HG02885 (cell line): ENCODE measurements around the gene MTERF4.

Experiments
- ATAC-seq: cut with Tn5 transposase; IDR thresholded peaks from one replicate; pipeline ENCODE4 v1.9.1; 2021; ENCODE audit warnings: mild to moderate bottlenecking; ENCODE audit not compliant: unreplicated experiment, poor library complexity

Gene MTERF4, protein sequence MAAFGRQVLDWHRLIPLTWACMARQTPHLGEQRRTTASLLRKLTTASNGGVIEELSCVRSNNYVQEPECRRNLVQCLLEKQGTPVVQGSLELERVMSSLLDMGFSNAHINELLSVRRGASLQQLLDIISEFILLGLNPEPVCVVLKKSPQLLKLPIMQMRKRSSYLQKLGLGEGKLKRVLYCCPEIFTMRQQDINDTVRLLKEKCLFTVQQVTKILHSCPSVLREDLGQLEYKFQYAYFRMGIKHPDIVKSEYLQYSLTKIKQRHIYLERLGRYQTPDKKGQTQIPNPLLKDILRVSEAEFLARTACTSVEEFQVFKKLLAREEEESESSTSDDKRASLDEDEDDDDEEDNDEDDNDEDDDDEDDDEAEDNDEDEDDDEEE

DNA sequence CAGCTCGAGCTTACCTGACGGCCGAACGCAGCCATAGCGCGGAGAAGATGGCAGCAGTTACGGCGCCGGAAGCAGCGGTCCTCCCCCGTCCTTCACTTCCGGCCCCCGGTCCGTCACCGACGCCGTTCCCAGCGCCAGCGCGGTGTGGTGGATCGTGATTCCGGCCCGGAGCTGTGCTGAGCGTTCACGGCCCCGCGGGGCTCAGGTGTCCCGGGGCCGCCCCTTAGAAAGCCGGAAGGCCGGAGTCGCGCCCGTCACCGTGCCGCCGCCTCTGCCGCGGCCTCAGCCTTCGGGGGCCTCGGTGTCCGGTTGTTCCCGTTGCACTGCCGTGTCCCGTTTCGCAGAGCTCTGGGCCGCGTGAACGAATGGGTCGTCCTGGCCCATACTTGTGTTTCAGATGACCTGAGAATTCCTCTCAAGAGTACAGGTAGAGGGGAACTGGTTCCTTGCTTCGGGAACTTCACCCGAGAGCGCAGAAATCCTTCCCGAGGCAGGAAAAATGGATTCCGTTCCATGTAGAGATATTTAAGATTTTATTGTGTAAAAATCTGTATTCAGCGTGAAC lies at the start of gene MTERF4:
MTERF4 (minus strand) TSS at position 49 of the 565 bp plus-strand sequence; CDS start at position 35, 14 bp downstream.
- peak; percentile 90 for ATAC-seq

DNA sequence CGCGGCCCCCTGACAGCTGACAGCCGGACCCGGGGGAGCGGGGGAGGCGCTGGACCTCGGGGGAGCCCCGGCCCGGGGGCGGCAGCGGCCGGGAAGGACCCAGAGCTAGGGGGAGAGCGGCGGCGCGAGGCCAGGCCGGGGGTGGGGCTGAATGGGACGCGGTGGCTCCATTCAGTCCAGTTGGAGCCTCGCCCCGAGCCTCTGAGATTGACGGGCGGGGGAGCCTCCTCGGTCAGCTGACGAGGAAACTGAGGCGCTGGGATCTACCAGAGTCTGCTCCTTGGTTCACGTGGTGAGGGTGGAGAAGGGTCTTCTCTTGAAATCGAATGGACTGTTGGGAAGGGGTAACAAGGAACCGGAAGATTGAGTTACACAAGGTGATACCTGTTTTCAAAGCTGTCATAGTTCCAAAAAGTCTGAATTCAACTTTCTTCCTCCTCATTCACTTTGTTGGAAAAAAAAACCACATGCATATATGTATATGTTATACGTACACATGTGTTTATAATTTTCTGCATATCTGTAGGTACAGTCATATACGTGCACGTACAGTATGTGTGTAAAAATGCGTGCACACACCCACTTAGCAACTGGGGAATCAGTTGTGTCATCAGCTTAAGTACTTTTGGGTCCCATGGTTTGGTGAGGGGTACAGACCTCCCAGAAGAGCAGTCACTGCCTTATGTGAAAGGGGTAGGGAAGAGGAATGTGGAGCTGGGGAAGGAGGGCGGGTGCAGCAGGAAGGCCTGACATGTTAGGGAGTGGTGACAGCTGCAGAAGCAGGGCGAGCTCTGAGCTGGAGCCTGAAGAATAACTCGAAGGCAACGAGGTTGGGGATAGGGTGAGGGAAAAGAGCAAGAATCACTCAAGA lies 48.8 kb upstream of the MTERF4 start:
- ATAC-seq: no peak

DNA sequence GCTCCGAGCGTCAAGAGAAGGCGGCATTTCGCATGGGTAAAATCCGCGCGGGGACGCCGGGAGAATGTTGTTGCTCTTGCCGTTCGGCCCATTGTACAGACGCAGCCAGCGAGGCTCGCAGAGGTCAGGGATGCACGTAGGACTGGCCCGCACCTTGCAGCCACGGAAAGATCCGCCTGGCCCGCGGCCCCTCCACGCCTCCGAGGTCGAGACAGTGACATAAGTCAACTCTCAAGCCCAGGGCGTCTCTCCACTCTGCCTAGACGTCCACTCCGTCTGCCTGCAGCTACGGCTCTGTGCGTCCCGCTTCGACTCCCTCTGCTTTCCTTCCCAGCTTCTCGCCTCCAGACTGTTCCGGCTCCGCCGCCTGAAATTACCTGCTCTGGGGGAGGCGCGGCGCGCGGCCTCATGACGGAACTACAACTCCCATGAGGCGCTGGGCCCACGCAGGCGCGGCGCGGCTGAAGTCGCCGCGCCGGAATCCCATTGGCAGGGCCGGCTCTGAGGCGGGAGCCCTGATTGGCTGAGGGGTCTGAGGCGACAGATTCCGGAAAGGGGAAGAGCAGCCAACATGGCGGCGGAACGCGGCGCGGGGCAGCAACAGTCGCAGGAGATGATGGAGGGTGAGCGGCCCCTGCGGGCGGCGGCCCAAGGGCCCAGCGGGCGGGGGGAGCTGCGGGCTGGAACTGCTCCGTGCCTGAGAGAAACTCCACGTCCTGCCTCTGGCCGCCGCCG lies 48.0 kb upstream of the MTERF4 start, which contains the start of gene PPP1R7:
PPP1R7 (plus strand) TSS at position 543 of the 735 bp plus-strand sequence; CDS start at position 572, 29 bp downstream.
- ATAC-seq: peak; percentile 79

DNA sequence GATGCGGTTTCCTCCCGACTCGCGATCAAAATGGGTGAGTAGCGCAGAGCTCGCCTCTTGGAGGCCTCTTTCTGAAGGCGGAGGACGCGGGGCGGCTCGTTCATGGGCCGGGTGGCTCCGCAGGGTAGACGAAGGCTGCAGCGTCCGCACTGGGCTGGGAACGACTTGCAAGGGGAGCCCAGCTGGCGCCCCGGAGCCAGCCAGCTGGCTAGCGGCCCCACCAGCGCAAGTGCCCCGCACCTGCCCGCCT lies 47.5 kb upstream of the MTERF4 start:
- ATAC-seq: peak; percentile 9

DNA sequence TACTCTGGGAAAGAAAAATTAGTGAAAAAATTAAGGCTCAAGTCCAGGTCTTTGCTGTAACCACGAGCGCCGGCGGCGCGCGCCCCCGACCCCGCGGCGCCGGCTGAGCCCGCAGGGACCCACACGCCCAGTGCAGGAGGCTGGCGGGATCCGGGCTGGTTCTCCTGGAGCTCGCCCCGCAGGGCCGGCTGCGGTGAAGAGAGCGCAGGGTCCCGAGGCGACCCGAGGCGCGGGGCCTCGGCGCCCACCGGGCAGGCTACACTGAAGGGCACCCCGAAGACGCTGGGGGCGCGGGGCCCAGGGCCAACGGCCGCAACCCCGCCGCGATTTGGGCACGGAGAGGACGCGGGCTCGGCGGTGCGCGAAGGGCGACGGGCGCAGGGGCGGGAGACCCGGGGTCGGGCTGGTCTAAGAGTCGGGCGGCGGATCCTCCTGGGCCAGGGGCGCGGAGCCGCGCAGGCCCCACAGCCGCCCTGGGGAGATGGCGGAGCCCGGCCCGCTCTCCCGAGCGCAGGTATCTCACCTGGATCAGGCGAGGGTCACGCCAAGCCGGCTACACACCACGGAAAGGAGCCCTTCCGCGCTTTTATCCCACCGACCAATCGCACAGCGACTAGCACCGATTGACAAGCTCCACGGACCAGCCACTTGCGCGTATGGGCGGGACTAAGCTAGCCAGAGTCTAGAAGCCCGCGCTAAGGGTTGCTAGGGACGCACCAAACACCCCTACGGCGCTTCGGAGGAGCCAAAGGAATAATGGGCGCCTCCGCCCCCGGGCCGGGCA lies 47.0 kb upstream of the MTERF4 start, which contains the start of gene PASK:
PASK (minus strand) TSS at position 582 of the 784 bp plus-strand sequence. CDS start 6,440 bp downstream, outside the sequence.
- ATAC-seq: peak; percentile 74

DNA sequence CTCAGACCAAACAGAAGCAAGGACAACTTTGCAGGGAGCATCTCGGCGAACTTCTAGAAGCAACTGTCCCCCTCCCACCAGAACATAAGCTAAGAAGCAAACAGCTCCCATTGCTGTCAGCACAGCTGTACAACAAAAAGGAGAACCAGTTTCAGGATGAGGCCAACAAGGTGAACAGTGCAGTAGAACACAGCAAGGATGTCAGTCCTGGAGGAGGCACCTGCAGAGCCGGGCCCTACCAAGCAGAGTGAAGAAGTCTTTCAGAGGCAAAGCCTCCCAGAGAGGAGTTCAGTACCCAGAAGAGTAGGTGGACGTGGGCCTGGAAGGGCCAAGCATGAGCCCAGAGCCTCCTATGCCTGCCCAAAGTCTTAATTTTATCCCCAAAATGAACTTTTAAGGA lies 46.2 kb upstream of the MTERF4 start:
- no peak for ATAC-seq

DNA sequence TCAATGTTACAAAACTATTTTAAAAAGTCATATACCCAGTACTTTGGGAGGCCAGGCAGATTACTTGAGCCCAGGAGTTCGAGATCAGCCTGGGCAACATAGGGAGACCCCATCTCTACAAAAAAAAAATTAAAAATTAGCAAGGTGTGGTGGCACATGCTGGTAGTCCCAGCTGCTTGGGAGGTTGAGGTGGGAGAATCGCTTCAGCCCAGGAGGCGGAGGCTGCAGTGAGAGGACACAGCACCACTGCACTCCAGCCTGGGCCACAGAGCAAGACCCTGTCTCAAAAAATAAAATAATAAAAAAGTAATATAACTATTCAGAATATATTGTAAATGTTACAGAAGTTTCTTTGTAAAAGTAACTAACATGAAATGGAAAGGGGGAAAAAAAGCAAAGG lies 45.2 kb upstream of the MTERF4 start:
- ATAC-seq: no peak

DNA sequence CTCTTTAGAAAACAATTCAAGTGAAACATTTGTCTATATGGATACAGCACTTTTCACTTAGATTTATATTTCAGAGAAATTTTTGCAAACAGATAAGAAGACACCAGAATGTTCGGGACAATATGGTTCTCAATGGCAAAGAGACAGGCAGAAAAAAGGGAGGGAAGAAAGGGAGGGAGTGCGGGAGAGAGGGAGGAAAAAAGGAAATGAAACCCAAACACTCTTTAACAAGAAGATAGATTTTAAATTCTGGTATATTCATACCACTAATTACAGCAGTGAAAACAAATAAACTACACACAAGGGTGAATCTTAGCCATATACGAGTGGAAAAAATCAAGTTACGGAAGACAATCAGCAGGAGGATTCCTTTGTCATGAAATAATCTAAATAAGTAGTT lies 44.2 kb upstream of the MTERF4 start:
- ATAC-seq: no peak

DNA sequence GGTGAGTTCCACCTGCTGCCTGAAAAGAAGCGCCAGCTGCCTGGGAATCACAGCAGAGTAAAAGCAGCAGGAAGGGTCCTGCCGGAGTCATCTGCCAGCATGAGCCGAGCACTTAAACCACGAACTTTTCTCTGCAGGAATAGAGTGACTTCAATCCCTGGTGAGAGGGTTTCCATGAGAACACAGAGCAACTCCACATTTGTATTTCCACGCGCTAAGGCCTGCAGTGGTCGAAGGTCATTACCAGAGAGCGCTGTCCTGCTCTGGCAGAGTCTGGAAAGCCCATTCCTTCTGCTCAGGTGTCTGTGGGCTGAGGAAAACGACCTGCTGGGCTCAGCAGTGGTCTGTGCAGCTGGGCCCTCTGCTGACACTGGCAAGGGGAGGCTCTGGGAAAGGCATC lies 40.5 kb upstream of the MTERF4 start:
- no peak for ATAC-seq

DNA sequence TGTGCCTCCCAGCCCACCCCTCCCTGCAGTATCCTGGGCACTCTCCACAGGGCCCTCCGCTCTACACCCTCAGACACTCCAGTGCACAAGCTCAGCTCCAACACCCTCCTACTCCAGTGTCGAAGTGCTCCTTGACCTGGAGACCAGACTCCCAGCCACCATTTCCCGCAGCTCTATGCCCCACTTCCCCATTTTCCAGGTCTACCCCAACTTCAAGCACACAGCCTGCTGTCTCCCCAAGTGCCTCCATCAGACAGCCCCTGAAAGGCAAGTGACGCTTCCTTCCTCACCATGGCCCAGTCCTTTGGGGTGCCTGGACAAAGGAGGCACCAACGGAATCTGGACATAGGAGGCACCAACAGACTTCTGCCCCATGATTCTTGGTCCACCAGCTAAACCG lies 40.0 kb upstream of the MTERF4 start:
- no peak for ATAC-seq

DNA sequence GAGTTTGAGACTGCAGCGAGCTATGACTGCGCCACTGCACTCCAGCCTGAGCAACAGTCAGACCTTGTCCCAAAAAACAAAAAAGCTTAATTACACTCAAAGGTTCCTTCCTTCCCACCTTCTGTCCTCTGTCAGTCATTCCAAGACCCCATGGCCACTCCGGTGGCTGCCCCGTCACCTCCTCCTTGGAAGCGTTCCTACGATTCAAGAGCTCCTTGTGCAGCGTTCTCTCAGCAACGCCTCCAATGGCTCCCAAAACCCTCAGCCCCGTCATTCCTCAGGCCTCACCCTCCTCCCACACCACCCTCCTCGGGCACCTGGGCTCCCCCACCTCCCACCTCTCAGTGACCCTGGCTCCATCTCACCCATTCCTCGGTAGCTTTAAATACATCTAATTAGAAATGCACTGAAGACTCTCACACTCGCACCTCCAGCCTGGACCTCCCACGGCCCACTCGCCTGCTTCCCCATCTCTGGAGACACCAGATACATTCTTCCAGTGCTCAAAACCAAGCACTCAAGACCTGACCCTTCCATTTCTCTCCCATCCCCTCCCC lies 39.2 kb upstream of the MTERF4 start:
- ATAC-seq: no peak

DNA sequence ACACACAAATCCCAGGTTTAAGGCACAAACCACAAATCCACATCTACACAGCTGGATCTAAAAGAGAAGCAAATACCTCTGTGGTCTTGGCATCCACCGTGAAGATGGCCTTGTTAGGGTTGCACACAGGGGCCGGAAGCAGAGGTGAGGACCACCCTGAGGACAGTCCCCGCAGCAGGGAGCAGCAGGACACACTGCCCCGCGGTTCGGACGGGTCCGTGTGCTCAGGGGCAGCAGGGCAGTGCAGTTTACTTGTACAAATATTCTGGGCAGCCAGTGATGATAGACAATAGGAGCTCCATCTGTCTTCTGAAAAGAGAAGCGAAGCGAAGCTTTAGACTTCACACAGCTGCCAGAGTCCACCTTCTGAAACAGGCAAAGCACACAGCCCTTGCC lies 38.4 kb upstream of the MTERF4 start:
- ATAC-seq: no peak

DNA sequence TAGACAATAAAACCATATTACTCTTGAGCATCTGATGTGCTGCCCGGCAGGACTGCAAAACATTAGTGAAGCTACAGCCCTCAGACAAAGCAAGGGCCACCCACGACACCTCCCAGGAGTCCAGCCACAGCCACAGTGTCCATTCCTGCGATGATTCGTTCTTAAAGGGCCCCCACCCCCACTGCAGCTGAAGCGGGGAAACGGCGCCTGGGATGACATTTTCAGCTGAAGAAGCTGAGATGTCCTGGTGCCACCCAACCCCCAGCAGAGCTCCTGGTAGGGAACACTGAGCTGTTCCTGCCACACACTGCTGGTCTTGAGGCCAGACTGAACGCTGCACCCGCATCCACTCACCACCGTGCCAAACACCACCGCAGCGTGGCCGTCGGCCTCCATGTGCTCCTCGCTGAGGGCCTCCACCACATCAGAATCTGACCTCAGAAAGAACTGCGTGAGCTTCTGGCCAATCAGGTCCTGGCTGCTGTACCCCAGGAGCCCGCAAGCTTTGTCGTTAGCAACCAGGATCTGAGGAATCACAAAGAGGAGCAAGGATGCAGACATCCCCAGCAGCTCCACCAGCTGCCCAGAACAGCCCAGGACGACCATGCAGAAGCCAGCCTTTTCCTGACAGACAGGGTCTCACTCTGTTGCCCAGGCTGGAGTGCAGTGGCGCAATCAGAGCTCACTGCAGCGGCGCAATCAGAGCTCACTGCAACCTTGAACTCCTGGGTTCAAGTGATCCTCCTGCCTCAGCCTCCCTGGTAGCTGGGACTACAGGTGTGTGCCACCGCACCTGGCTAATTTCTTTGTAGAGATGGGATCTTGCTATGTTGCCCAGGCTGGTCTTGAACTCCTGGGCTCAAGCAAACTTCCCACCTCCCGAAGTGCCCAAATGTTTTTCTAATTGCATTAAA lies 37.7 kb upstream of the MTERF4 start:
- no peak for ATAC-seq

DNA sequence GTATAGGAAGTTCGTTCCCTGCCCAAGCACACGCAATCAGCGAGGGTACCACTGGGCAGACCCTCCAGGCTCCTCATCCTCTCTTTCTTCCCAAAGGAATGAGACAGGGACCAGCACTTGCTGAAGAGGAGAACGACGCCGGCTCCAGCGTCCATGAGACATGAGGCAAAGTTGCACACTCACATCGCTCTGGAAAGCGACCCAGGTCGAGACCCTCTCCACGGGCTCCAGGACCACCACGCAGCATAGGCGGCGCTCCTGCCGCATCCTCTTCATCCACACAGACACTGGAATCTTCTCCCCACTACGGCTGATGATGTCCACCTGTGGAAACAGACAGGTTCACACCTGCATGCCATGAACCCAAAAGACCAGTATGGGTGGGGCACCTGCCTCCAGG lies 36.4 kb upstream of the MTERF4 start:
- no peak for ATAC-seq

DNA sequence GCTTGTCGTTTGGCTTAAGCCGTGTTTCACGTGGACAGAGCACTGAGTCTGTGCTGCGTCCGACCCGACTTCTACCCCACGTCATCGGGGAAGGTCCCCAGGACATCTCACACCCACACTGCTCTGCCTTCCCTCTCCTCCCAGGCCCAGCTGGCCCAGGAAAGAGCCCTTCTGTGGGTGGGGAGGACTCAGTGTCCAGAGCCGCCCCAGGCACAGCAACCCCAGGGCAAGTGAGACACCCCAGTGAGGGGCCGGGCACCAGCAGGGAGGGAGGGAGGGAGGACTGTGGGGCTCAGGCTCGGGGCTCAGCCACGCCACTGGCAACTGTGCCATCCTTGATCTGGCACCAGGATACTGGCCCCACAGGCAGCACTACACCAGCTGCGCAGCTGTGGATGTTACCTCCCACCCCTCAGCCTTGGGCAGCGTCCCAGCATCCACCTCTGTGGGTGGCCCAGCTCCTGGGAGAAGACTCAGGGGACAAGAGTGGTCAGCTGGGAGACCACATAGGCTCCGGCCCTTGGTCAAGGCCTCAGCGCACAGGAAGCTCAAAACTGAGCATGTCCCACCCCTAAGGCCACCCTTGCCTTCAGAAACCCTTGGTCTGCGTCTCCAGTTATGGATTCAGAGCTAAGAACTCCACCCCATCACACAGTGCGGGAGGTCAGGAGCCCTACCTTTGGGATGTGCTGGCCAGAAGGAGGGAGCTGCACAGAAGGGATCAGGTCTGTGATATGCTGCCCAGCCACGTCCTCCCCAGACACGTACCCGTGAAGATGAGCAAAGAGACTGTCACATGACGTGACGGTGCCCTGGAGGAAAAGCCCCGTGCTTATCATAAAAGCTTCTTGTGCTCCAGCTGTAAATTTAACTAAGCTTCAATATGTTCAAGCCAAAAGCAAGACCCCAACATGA lies 35.4 kb upstream of the MTERF4 start:
- no peak for ATAC-seq

DNA sequence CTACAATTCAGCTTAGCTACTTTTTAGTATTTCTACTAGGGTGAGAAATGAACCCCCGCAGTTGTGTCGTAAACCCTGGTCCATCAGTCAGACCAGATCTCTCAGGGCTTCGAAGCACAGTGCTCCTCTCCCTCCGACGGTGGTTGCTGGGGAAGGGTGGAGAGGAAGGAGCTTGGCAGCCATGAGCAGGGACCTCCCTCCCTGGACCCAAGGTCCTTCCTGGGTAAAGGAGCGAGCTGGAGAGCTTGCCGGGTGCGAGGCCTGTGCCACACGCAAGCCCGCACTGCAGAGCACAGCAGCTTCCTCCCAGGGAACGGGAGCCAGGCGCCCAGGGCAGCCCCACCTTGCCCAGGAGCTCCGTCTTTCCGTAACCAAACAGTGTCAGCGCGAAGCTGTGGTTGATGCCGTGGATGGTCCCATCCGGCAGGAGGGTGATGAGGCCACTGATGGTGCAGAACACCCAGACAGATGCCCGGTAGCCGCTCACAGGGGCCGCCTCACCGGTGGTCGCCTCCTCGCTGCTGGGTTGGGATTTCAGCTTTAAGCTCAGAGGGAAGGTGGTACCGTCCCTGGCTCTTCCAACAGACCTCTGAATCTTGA lies 34.7 kb upstream of the MTERF4 start:
- ATAC-seq: no peak

DNA sequence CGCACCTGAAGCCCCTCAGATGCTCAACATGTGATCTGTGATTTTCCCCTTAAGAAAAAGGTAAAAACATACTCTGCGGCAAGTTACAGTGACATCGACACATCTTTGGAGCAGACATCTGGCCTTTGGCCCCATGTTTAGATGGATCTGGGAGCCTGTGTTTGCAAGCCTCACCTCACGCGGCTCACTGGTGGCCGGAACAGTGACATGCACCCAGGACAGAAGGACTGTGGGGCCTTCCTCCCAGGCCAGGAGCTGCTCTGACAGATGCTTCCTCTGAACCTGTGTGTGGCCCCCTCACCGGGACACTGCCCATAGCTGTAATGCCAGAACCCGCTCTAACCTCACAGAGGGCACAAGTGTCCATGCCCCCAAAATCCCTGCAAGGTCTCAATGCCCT lies 34.1 kb upstream of the MTERF4 start:
- ATAC-seq: no peak
